ENCODE measurements around the gene HINT3.

DNA sequence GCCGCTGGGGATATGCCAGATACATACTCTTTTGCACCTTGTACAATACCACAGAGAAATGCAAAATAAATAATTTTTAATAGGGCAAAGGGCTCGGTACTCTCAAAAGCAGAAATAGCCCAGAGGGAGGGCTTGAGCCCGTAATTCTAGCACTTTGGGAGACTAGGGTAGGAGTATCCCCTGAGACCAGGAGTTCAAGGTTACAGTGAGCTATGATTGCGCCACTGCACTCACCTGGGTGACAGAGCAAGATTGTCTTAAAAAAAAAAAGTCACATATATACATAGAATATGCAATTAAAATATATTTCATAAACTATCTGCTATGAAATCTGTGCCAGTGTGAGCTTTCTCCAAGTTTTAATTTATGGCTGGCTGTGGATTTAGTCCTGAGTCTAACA lies 29.0 kb downstream of the HINT3 start:
- TF ChIP-seq TAF1 (IDR thresholded peaks at IDR 0.05; ENCODE audit: low read depth, low read length): no peak
- no peak for TF ChIP-seq SPI1 (IDR thresholded peaks at IDR 0.05; ENCODE audit: low read depth, low read length)
- no peak for TF ChIP-seq PAX5 (IDR thresholded peaks at IDR 0.05; ENCODE audit: insufficient read depth, low read length, severe bottlenecking)
- no peak for TF ChIP-seq POLR2AphosphoS5 (IDR thresholded peaks at IDR 0.05; ENCODE audit: low read depth, low read length)

Data from GM12891 (cell line).